Activated CD8-positive, alpha-beta memory T cell treated with anti-CD3 and anti-CD28 coated beads, Interleukin-2, amount 50 U/mL, for 24 hours (primary cell): ENCODE data around the gene APBA1.

Source experiments
- DNase-seq: peaks from one replicate; pipeline ENCODE4 v3.0.0-alpha.2; 2020; ENCODE audit errors: extremely low read depth

APBA1 gene

GRCh38 chr9:69526699-69527098, 145.5 kb downstream of the APBA1 start:
- no peak for DNase-seq

GRCh38 chr9:69519470-69520240, 152.5 kb downstream of the APBA1 start:
- DNase-seq = no peak

GRCh38 chr9:69516353-69517322, 155.5 kb downstream of the APBA1 start:
- DNase-seq = no peak

GRCh38 chr9:69515810-69516209, 156.4 kb downstream of the APBA1 start:
- DNase-seq = no peak

- DNase-seq = no peak
These were observed 158.9 kb downstream of the APBA1 start for GRCh38 chr9:69513141-69513820.

GRCh38 chr9:69504058-69504457, 168.1 kb downstream of the APBA1 start:
- no peak for DNase-seq

- no peak for DNase-seq
These were observed 169.4 kb downstream of the APBA1 start for GRCh38 chr9:69502671-69503301.

- no peak for DNase-seq
These were observed 171.3 kb downstream of the APBA1 start for GRCh38 chr9:69500896-69501295.

- DNase-seq = no peak
These were observed 172.2 kb downstream of the APBA1 start for GRCh38 chr9:69499959-69500358.

GRCh38 chr9:69499407-69499806, 172.8 kb downstream of the APBA1 start:
- no peak for DNase-seq

- DNase-seq = no peak
These were observed 173.7 kb downstream of the APBA1 start for GRCh38 chr9:69498470-69498869.

GRCh38 chr9:69497816-69498215, 174.4 kb downstream of the APBA1 start:
- no peak for DNase-seq

GRCh38 chr9:69496846-69497450, 175.2 kb downstream of the APBA1 start:
- no peak for DNase-seq

- DNase-seq = no peak
These were observed 176.9 kb downstream of the APBA1 start for GRCh38 chr9:69495296-69495695.

- no peak for DNase-seq
These were observed 177.4 kb downstream of the APBA1 start for GRCh38 chr9:69494763-69495162.

GRCh38 chr9:69494208-69494607, 178.0 kb downstream of the APBA1 start:
- DNase-seq = no peak

- no peak for DNase-seq
These were observed 185.7 kb downstream of the APBA1 start for GRCh38 chr9:69486498-69486897.

GRCh38 chr9:69485466-69485865, 186.7 kb downstream of the APBA1 start:
- DNase-seq = no peak

GRCh38 chr9:69483886-69484422, 188.2 kb downstream of the APBA1 start:
- DNase-seq = no peak

- no peak for DNase-seq
These were observed 195.4 kb downstream of the APBA1 start for GRCh38 chr9:69476797-69477196.

- no peak for DNase-seq
These were observed 196.2 kb downstream of the APBA1 start for GRCh38 chr9:69476016-69476415.
